ENCODE measurements around the gene EPSTI1.

GRCh38 chr13:42929886-42930535 is 62.0 kb downstream of the EPSTI1 start:
- TF ChIP-seq GATA2 (IDR thresholded peaks at IDR 0.05; ENCODE audit: low read depth, low read length) (no peak), GATA3 (IDR thresholded peaks at IDR 0.05; ENCODE audit: low read depth, low read length) (no peak)

Measured in SH-SY5Y (cell line).